Choroid plexus epithelial cell (primary cell): ENCODE results near the gene SYCP2L.

Experiments used
- DNase-seq: peaks from one replicate; pipeline ENCODE4 v3.0.0-alpha.2; 2010; ENCODE audit warnings: low read depth
- H3K4me3 ChIP-seq: 2 replicates; pipeline ENCODE4 v1.5.1; 2011; ENCODE audit warnings: low read depth, mild to moderate bottlenecking, control low read depth, low read length, moderate library complexity
- CTCF ChIP-seq: conservative IDR thresholded peaks from 2 replicates; pipeline ENCODE4 v1.5.1; 2011; ENCODE audit warnings: low read depth, mild to moderate bottlenecking, control low read depth, inconsistent platforms, low read length, moderate library complexity

Gene SYCP2L

GRCh38 chr6:11013721-11014070 is 126.8 kb downstream of the SYCP2L start:
- no peak for DNase-seq
- H3K4me3 ChIP-seq: no peak overlapping the region
- TF ChIP-seq CTCF: no peak

- TF ChIP-seq CTCF: no peak
- H3K4me3 ChIP-seq: no peak overlapping the region
- DNase-seq: no peak
These were observed 128.2 kb downstream of the SYCP2L start for GRCh38 chr6:11015102-11015501.

- no peak for TF ChIP-seq CTCF
- H3K4me3 ChIP-seq: no peak overlapping the region
- DNase-seq: no peak
These were observed 129.6 kb downstream of the SYCP2L start for GRCh38 chr6:11016452-11016851.

- no peak for DNase-seq
- TF ChIP-seq CTCF: no peak
- H3K4me3 ChIP-seq: no peak overlapping the region
These were observed 130.2 kb downstream of the SYCP2L start for GRCh38 chr6:11017090-11017489.

- H3K4me3 ChIP-seq: no peak overlapping the region
- no peak for TF ChIP-seq CTCF
- DNase-seq: no peak
These were observed 131.4 kb downstream of the SYCP2L start for GRCh38 chr6:11018225-11018624.

- H3K4me3 ChIP-seq: no peak overlapping the region
- no peak for DNase-seq
- no peak for TF ChIP-seq CTCF
These were observed 134.2 kb downstream of the SYCP2L start for GRCh38 chr6:11021003-11021402.

GRCh38 chr6:11021714-11022113 is 134.9 kb downstream of the SYCP2L start:
- DNase-seq: no peak
- TF ChIP-seq CTCF: no peak
- H3K4me3 ChIP-seq: no peak overlapping the region
